ENCODE measurements around the gene ZNF354C.

DNA sequence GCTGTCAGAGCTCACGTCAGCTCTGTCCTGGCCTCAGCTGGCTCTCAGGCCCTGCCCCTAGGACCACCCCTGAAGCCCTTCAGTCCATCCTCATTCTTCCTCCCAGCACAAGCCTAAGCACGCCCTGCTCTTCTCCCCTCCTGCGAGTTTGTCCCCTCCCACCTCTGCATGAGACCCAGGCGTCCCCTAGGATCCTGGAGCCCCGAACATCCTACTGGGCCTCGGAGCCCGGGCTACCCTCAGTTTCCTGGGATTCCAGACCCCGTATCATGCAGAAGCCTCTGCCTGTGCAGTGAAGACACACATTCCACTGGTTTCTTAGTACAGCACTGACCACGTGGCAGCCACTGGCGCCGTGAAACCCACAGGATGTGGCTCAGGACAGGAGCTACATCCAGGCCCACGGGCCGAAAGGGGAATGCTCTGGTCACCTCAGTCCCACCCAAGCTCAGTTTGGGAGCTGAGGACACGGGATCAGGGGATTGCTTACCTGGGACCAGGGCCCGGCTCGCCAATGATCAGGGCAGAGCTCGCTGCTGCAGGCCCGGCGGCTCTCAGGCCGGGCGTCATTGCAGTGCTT lies 64.2 kb downstream of the ZNF354C start:
- TF ChIP-seq, protein P1, sequence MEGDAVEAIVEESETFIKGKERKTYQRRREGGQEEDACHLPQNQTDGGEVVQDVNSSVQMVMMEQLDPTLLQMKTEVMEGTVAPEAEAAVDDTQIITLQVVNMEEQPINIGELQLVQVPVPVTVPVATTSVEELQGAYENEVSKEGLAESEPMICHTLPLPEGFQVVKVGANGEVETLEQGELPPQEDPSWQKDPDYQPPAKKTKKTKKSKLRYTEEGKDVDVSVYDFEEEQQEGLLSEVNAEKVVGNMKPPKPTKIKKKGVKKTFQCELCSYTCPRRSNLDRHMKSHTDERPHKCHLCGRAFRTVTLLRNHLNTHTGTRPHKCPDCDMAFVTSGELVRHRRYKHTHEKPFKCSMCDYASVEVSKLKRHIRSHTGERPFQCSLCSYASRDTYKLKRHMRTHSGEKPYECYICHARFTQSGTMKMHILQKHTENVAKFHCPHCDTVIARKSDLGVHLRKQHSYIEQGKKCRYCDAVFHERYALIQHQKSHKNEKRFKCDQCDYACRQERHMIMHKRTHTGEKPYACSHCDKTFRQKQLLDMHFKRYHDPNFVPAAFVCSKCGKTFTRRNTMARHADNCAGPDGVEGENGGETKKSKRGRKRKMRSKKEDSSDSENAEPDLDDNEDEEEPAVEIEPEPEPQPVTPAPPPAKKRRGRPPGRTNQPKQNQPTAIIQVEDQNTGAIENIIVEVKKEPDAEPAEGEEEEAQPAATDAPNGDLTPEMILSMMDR (IDR thresholded peaks at IDR 0.05; ENCODE audit: insufficient read depth, low read length), result no peak
- TF ChIP-seq POLR2AphosphoS5 (IDR thresholded peaks at IDR 0.05; ENCODE audit: low read depth), result no peak
- TF ChIP-seq GABPA (IDR thresholded peaks at IDR 0.05; ENCODE audit: low read depth), result no peak
